GM12873 (cell line): ENCODE measurements around the gene SLC26A8.

Experiments used
- TF ChIP-seq, protein P1 (sequence below): IDR thresholded peaks from 2 replicates; pipeline ENCODE4 v1.5.1; 2012; ENCODE audit warnings: low read depth, mild to moderate bottlenecking, moderate library complexity, low read length, control low read depth; ENCODE audit not compliant: insufficient read depth; ENCODE audit errors: missing control alignments

SLC26A8 gene

DNA sequence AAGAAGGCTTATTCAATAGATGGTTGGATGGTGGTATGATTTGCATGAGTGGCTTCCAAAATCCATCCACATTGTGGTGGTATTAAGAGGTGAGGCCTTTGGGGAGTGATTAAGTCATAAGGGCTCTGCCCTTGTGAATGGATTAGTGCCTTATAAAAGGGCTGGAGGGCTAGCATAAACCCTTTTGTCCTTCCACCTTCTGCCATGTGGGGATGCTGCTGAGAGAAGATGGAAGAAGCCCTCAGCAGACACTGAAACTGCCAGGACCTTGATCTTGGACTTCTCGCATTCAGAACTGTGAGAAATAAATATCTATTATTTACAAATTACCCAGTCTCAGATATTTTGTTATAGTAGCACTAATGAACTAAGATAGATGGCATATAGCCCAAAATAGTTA, 75.7 kb downstream of the SLC26A8 start:
- TF ChIP-seq, protein P1, sequence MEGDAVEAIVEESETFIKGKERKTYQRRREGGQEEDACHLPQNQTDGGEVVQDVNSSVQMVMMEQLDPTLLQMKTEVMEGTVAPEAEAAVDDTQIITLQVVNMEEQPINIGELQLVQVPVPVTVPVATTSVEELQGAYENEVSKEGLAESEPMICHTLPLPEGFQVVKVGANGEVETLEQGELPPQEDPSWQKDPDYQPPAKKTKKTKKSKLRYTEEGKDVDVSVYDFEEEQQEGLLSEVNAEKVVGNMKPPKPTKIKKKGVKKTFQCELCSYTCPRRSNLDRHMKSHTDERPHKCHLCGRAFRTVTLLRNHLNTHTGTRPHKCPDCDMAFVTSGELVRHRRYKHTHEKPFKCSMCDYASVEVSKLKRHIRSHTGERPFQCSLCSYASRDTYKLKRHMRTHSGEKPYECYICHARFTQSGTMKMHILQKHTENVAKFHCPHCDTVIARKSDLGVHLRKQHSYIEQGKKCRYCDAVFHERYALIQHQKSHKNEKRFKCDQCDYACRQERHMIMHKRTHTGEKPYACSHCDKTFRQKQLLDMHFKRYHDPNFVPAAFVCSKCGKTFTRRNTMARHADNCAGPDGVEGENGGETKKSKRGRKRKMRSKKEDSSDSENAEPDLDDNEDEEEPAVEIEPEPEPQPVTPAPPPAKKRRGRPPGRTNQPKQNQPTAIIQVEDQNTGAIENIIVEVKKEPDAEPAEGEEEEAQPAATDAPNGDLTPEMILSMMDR, result peak; percentile 49

DNA sequence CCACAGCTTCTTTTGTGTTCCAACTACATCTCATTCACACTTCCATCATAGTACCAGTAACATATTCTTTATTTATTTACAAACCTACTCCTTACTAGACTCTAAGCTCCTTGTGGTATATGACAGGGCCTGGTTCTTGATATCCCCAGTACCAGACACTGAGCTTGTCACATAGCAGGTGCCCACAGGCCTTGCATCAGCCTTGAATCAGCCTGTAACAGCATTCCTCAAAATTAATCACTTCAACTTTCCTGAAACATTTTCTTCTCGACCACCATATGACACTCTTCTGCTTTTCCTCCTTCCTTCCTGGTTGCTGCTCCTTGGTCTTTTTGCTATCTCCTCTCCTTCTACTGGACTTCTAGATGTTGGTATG, 78.8 kb downstream of the SLC26A8 start:
- TF ChIP-seq, protein P1, result no peak

DNA sequence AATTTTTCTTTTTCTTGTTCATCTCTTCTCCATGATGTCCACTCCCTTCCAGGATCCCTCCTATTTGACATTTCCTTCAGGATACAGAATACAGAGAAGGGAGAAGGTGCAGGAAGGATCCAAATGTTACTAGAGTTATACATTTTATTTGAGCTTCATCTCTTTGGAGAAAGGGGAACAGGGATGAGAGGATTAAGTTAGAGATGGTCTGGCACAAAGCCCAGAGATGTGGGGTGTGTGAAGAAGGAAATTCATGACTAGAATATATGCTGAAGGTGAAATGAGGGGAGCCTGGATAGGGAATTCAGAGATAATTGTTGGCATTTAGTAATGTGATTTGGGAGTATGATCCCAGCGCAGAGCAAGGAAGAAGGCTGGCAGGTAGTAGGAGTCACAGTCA, 81.1 kb downstream of the SLC26A8 start:
- TF ChIP-seq, protein P1, result no peak

DNA sequence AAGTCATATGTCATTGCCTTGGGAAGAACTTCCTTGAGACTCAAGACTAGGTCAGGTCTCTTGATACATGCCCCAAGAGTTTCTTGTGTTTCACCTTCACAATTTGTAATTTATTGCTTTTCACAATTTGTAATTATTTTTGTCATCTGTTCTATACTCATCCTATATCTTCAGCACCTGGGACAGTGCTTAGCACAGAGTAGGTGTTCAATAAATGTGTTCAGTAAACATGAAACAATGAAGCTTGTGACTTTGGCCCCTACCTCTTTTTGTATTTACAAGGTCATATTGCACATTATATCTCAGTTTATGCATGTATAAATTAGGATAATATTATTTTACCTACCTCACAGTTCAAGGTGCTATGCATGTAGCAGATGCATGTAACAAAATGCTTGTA, 82.1 kb downstream of the SLC26A8 start:
- TF ChIP-seq, protein P1, result no peak

DNA sequence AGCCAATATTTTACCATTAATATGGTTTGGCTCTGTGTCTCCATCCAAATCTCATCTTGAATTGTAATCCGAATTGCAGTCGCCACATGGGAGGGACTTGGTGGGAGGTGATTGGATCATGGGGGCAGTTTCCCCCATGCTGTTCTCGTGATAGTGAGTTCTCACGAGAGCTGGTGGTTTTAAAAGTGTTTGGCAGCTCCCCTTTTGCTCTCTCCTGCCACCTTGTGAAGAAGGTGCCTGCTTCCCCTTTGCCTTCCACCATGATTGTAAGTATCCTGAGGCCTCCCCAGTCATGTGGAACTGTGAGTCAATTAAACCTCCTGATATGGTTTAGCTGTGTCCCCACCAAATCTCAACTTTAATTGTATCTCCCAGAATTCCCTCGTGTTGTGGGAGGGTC, 85.2 kb downstream of the SLC26A8 start:
- TF ChIP-seq, protein P1, result peak; percentile 2

DNA sequence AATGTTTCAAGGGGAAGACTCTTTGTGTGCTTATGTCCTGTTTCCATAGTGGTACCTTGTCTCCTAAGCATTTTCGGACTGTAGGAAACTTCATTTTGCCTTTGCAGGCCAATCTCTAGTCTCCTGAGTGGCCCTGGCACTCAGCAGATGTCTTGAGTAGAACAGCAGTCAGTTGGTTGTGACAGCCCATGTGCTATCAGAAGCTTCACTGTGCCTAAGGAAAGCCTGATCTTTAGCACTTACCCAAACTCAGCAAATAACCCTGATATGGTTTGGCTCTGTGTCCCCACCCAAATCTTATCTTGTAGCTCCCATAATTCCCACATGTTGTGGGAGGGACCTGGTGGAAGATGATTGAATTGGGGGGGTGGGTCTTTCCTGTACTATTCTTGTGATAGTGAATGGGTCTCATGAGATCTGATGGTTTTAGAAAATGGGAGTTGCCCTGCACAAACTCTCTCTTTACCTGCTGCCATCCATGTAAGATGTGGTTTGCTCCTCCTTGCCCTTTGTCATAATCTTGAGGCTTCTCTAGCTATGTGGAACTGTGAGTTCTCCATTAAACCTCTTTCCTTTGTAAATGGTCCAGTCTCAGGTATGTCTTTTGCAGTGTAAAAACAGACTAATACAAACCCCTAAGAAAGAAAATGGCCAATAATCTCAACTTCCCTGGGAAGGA, 87.6 kb downstream of the SLC26A8 start:
- TF ChIP-seq, protein P1, result no peak

DNA sequence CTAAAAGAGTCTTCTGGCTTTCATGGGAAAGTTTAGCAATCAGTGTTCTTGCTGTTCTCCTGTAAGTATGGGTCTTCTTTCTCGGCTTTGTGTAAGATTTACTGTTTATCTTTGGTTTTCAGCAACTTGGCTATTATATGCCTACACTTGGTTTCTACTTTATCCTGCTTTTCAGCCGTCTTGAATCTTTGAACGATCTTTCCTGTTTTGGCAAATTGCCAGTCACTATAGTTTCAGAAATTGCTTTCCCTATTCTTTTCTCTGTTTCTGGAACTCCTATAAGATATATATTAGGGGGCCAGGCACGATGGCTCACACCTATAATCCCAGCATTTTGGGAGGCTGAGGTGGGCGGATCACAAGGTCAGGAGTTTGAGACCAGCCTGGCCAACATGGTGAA, 89.0 kb downstream of the SLC26A8 start:
- TF ChIP-seq, protein P1, result no peak
